HUES64 (cell line): ENCODE results near the gene PPARA.

Source experiments
- H3K27ac ChIP-seq: 2 replicates; pipeline ENCODE4 v1.7.0; 2013; ENCODE audit warnings: low read depth, low read length, inconsistent platforms
- H3K27me3 ChIP-seq: 2 replicates; pipeline ENCODE4 v1.6.1; 2013; ENCODE audit warnings: mild to moderate bottlenecking, low read length; ENCODE audit not compliant: insufficient read depth
- H3K36me3 ChIP-seq: 2 replicates; pipeline ENCODE4 v1.6.1; 2013; ENCODE audit warnings: mild to moderate bottlenecking, low read length; ENCODE audit not compliant: insufficient read depth
- H3K4me1 ChIP-seq: 2 replicates; pipeline ENCODE4 v1.6.1; 2013; ENCODE audit warnings: mild to moderate bottlenecking, low read length, moderate library complexity; ENCODE audit not compliant: insufficient read depth
- H3K4me3 ChIP-seq: 2 replicates; pipeline ENCODE4 v1.5.1; 2013; ENCODE audit warnings: mild to moderate bottlenecking, low read length, moderate library complexity
- H3K9ac ChIP-seq: 2 replicates; pipeline ENCODE4 v1.6.1; 2013; ENCODE audit warnings: mild to moderate bottlenecking, low read depth, low read length
- H3K9me3 ChIP-seq: 2 replicates; pipeline ENCODE4 v1.6.1; 2013; ENCODE audit warnings: low read depth, low read length; ENCODE audit not compliant: insufficient read depth
- WGBS: fragments of 150-250, 120-280 bp; methylation state at CpG from one replicate; pipeline ENCODE4 v1.1.7; 2013; ENCODE audit warnings: missing lambda C conversion rate; 5-methylcytosine and 5-hydroxymethylcytosine counted together

Gene PPARA

GRCh38 chr22:46165977-46166376, 15.7 kb downstream of the PPARA start:
- Histone ChIP-seq H3K9ac (no peak overlapping the region), H3K27me3 (no peaks in the 10 kb centered on the region), H3K9me3 (no peaks in the 10 kb centered on the region), H3K27ac (no peak overlapping the region), H3K4me1 (no peaks in the 10 kb centered on the region), H3K4me3 (no peak overlapping the region), H3K36me3 (no peaks in the 10 kb centered on the region)
- 92% methylated on average over 3 of the region's 3 CpGs for WGBS

DNA sequence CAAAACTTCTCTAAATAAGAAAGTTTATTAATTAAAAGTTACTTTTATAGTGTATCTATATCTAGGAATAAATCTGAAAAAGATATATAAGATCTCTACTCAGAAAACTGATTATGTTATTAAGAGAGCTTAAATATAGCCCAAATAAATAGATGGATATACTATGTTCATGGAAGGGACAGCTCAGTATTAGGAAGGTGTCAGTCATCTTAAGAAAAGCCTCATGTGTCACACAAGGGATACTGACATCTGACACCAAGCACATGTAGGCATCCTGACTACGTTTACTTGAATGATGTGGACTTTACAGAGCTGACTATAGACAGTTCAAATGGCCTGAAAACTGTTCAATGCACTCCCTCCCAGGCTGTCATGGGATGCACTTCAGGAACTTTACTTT, 19.3 kb downstream of the PPARA start:
- Histone ChIP-seq H3K9me3 (no peaks in the 10 kb centered on the region), H3K36me3 (no peaks in the 10 kb centered on the region), H3K27ac (no peak overlapping the region), H3K27me3 (no peaks in the 10 kb centered on the region), H3K4me1 (no peaks in the 10 kb centered on the region), H3K4me3 (no peak overlapping the region), H3K9ac (no peak overlapping the region)
- 87% methylated on average over 1 of the region's 1 CpG for WGBS

GRCh38 chr22:46171940-46172339, 21.6 kb downstream of the PPARA start:
- no peak overlapping the region for H3K27ac ChIP-seq
- H3K36me3 ChIP-seq = no peaks in the 10 kb centered on the region
- WGBS = 93% methylated on average over 8 of the region's 8 CpGs
- no peaks in the 10 kb centered on the region for H3K27me3 ChIP-seq
- no peak overlapping the region for H3K9ac ChIP-seq
- H3K9me3 ChIP-seq = no peaks in the 10 kb centered on the region
- H3K4me3 ChIP-seq = no peak overlapping the region
- no peaks in the 10 kb centered on the region for H3K4me1 ChIP-seq

- Histone ChIP-seq H3K4me1 (no peaks in the 10 kb centered on the region), H3K27me3 (no peaks in the 10 kb centered on the region), H3K9ac (no peak overlapping the region), H3K36me3 (no peaks in the 10 kb centered on the region), H3K9me3 (no peaks in the 10 kb centered on the region), H3K27ac (no peak overlapping the region), H3K4me3 (no peak overlapping the region)
- WGBS = 92% methylated on average over 11 of the region's 11 CpGs
Observed at GRCh38 chr22:46172522-46173110, 22.3 kb downstream of the PPARA start.

DNA sequence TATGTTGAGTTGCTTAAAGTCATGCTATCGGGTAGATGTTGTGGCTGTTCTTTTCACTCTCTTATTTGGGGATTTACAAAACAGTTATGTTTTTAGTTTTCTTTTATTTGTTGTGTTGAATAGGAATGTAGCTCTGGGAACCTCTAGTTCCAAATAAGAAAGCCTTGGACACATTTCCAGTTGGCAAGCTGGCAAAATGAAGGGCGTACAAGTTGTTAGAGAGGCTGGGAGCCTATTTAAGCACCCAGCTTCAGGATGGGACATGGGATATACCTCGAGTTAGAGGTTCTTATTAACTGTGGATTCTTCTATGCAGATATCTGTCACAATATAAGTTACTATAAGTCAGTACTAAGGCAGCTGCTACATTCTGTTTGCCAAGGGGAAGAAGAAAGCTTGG, 22.8 kb downstream of the PPARA start:
- H3K9me3 ChIP-seq = no peaks in the 10 kb centered on the region
- H3K4me1 ChIP-seq = no peaks in the 10 kb centered on the region
- H3K27ac ChIP-seq = no peak overlapping the region
- H3K36me3 ChIP-seq = no peaks in the 10 kb centered on the region
- H3K9ac ChIP-seq = no peak overlapping the region
- H3K4me3 ChIP-seq = no peak overlapping the region
- WGBS = 80% methylated on average over 3 of the region's 3 CpGs
- no peaks in the 10 kb centered on the region for H3K27me3 ChIP-seq

GRCh38 chr22:46175631-46176030, 25.3 kb downstream of the PPARA start:
- H3K4me1 ChIP-seq = no peaks in the 10 kb centered on the region
- H3K9me3 ChIP-seq = peaks cover 20% of the 10 kb centered on the region
- H3K36me3 ChIP-seq = no peaks in the 10 kb centered on the region
- no peak overlapping the region for H3K4me3 ChIP-seq
- no peak overlapping the region for H3K9ac ChIP-seq
- no peak overlapping the region for H3K27ac ChIP-seq
- H3K27me3 ChIP-seq = no peaks in the 10 kb centered on the region
- WGBS = 93% methylated on average over 4 of the region's 5 CpGs

DNA sequence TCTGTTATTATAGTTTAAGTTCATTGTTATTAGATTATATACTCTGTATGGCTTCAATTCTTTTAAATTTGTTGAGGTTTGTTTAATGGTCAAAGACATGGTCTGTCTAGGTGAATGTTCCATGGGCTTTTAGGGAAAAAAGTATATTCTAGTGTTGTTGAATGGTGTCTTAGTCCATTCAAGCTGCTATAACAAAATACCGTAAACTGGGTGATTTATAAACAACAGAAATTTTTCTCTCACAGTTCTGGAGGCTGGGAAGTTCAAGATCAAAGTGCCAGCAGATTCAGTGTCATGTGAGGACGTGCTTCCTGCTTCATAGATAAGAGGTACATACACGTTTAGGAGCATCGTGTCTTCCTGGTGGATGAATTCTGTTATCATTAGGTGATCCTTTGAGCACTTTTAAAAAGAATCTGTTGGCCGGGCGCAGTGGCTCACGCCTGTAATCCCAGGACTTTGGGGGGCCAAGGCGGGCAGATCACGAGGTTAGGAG, 26.2 kb downstream of the PPARA start:
- no peak overlapping the region for H3K27ac ChIP-seq
- no peaks in the 10 kb centered on the region for H3K4me1 ChIP-seq
- H3K36me3 ChIP-seq = no peaks in the 10 kb centered on the region
- H3K9ac ChIP-seq = no peak overlapping the region
- no peak overlapping the region for H3K4me3 ChIP-seq
- H3K27me3 ChIP-seq = no peaks in the 10 kb centered on the region
- peaks cover 29% of the 10 kb centered on the region for H3K9me3 ChIP-seq
- WGBS = 93% methylated on average over 9 of the region's 9 CpGs

- H3K27me3 ChIP-seq = no peaks in the 10 kb centered on the region
- no peaks in the 10 kb centered on the region for H3K4me1 ChIP-seq
- WGBS = 94% methylated on average over 3 of the region's 4 CpGs
- no peak overlapping the region for H3K9ac ChIP-seq
- no peak overlapping the region for H3K4me3 ChIP-seq
- H3K36me3 ChIP-seq = no peaks in the 10 kb centered on the region
- no peak overlapping the region for H3K27ac ChIP-seq
- H3K9me3 ChIP-seq = peaks cover 36% of the 10 kb centered on the region
Observed at GRCh38 chr22:46178755-46179505, 28.6 kb downstream of the PPARA start.

GRCh38 chr22:46179748-46180147, 29.4 kb downstream of the PPARA start:
- no peaks in the 10 kb centered on the region for H3K27me3 ChIP-seq
- H3K27ac ChIP-seq = no peak overlapping the region
- H3K9ac ChIP-seq = no peak overlapping the region
- H3K4me1 ChIP-seq = no peaks in the 10 kb centered on the region
- no peak overlapping the region for H3K4me3 ChIP-seq
- H3K9me3 ChIP-seq = peaks cover 36% of the 10 kb centered on the region
- 100% methylated on average over 1 of the region's 1 CpG for WGBS
- no peaks in the 10 kb centered on the region for H3K36me3 ChIP-seq

DNA sequence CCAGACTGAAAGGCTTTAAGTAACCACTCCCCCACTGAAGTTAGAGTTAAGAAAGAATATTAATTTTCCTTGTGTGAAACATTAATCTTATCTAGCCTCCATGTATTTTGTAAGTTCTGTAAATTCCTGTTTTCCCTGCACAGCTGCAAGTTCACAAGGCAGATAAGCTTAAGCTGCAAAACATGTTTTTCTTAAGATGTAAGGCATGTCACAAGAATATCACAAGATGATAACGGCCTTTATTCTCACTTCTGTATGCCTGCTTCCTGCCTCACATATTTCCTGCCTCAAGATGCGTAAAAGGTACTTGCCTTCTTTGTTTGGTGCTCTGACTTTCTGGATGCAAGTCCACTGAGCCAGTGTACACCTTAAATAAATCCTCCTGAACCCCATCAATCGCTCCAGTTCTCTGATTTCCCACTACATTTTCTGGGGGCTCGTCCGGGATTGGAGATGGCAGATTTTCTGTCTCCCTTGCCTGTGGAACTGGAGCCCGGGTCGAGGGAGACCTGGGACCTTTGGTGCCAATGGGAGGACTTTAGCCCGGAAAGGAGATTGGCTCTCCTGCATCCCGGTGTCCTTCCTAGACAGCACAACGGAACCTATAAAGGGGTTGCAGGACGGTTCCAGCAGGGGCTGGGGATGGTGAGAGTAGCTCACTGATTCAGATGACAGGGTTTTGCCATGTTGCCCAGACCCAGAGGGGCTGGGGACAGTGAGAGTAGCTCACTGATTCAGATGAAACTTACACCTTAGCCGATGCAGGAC, 30.2 kb downstream of the PPARA start:
- H3K27ac ChIP-seq = no peak overlapping the region
- no peaks in the 10 kb centered on the region for H3K27me3 ChIP-seq
- peaks cover 36% of the 10 kb centered on the region for H3K9me3 ChIP-seq
- H3K9ac ChIP-seq = no peak overlapping the region
- 94% methylated on average over 12 of the region's 12 CpGs for WGBS
- H3K36me3 ChIP-seq = no peaks in the 10 kb centered on the region
- no peaks in the 10 kb centered on the region for H3K4me1 ChIP-seq
- H3K4me3 ChIP-seq = no peak overlapping the region

DNA sequence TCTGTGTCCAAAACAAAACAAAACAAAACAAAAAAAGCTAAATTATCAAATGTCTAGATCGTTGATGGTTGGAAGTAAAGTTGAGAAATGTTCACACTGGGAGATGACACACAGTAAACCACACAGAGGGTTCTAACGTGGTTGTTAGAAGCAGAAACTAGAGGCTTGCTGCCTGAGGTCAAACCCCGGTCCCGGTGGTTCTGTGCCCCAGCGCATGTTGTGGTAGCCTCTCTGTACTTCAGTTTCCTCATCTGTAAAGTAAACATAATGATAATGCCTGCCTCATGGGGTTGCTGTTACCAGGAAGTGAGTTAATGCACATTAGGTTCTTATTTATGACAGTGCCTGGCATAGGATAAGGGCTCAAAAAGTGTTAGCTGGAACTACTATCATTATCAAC, 33.4 kb downstream of the PPARA start:
- Histone ChIP-seq H3K4me3 (no peak overlapping the region), H3K27ac (no peak overlapping the region), H3K36me3 (no peaks in the 10 kb centered on the region), H3K4me1 (no peaks in the 10 kb centered on the region), H3K27me3 (no peaks in the 10 kb centered on the region), H3K9ac (no peak overlapping the region), H3K9me3 (peaks cover 35% of the 10 kb centered on the region)
- WGBS = 84% methylated on average over 5 of the region's 5 CpGs
